H1 (cell line): ENCODE results near the gene DIPK1C. TPM values are rescaled to one million over a fixed set of nuclear protein-coding genes. Genes with fewer than 3 reads are reported as not detected.

Source experiments
- CTCF ChIA-PET: fragments of 300-600 bp; sonication (Branson Sonifier 250); formaldehyde crosslinking; loops from one replicate; lab custom pipeline; 2021; ENCODE audit not compliant: partially characterized antibody; lab: Charles Lee
- POLR2A ChIA-PET: fragments of 300-600 bp; sonication (Branson Sonifier 250); formaldehyde crosslinking; loops from one replicate; lab custom pipeline; 2021; ENCODE audit warnings: inconsistent platforms; ENCODE audit not compliant: partially characterized antibody; lab: Charles Lee
- DNase-seq, 2 experiments: peaks; one replicate each; pipeline versions ENCODE4 v3.0.0 to v3.0.0-alpha.2; 2010 to 2022; ENCODE audit warnings: low spot score in 2 of 2, low read depth in 1 of 2, mixed read lengths in 1 of 2
- FAIRE-seq: peaks from 2 replicates; lab custom pipeline; 2011; peaks lifted over from hg19 to GRCh38; lab: Jason Lieb, UNC
- H2AFZ ChIP-seq: 2 replicates; pipeline ENCODE4 v1.8.1; 2012; ENCODE audit warnings: low read length, inconsistent platforms
- H2AK5ac ChIP-seq: 2 replicates; pipeline ENCODE4 v1.6.1; 2013; ENCODE audit warnings: low read depth, low read length
- H2BK120ac ChIP-seq: replicated peaks from 2 replicates; pipeline ENCODE3; 2013; ENCODE audit warnings: low read depth, low read length, inconsistent platforms
- H2BK12ac ChIP-seq: 2 replicates; pipeline ENCODE4 v1.6.1; 2013; ENCODE audit warnings: low read depth, low read length
- H2BK15ac ChIP-seq: 2 replicates; pipeline ENCODE4 v1.6.1; 2013; ENCODE audit warnings: low read length
- H2BK20ac ChIP-seq: 2 replicates; pipeline ENCODE4 v1.6.1; 2013; ENCODE audit warnings: low read length
- H2BK5ac ChIP-seq: 2 replicates; pipeline ENCODE4 v1.6.1; 2013; ENCODE audit warnings: low read depth, low read length
- H3K14ac ChIP-seq: 2 replicates; pipeline ENCODE4 v1.6.1; 2013; ENCODE audit warnings: inconsistent platforms; ENCODE audit not compliant: insufficient read length
- H3K18ac ChIP-seq: 2 replicates; pipeline ENCODE4 v1.6.1; 2013; ENCODE audit warnings: low read length; ENCODE audit errors: extremely low read depth
- H3K23ac ChIP-seq: 2 replicates; pipeline ENCODE4 v1.6.1; 2013; ENCODE audit warnings: inconsistent platforms; ENCODE audit not compliant: insufficient read length
- H3K23me2 ChIP-seq: 2 replicates; pipeline ENCODE4 v1.6.1; 2013; ENCODE audit warnings: low read depth, low read length
- H3K27ac ChIP-seq: 2 replicates; pipeline ENCODE4 v1.6.1; 2011; ENCODE audit warnings: low read depth, low read length, inconsistent platforms
- H3K27me3 ChIP-seq, 4 experiments: replicated peaks in 1 of 4; 1 replicate in 1 of 4; 2 replicates in 3 of 4; pipeline versions ENCODE4 v1.6.1 to v1.8.1; 2011 to 2013; ENCODE audit warnings: low read length in 3 of 4, mild to moderate bottlenecking in 3 of 4, inconsistent platforms in 2 of 4, mixed read lengths in 2 of 4, moderate library complexity in 1 of 4; ENCODE audit not compliant: control insufficient read depth in 3 of 4, insufficient read depth in 3 of 4; ENCODE audit errors: extremely low read depth in 1 of 4
- H3K36me3 ChIP-seq, 4 experiments: 2 replicates each; pipeline versions ENCODE4 v1.6.1 to v1.8.1; 2011 to 2013; ENCODE audit warnings: mild to moderate bottlenecking in 4 of 4, low read length in 3 of 4, moderate library complexity in 2 of 4, control low read depth in 1 of 4, inconsistent platforms in 1 of 4; ENCODE audit not compliant: insufficient read depth in 4 of 4, control insufficient read depth in 2 of 4
- H3K4ac ChIP-seq: replicated peaks from 2 replicates; pipeline ENCODE3; 2013; ENCODE audit warnings: low read length, low read depth, mixed read lengths, inconsistent platforms; ENCODE audit not compliant: insufficient read length
- H3K4me1 ChIP-seq, 4 experiments: replicated peaks in 1 of 4; 1 replicate in 1 of 4; 2 replicates in 3 of 4; pipeline versions ENCODE4 v1.6.1 to v1.8.1; 2011 to 2013; ENCODE audit warnings: low read length in 3 of 4, inconsistent platforms in 2 of 4, mixed read lengths in 1 of 4; ENCODE audit not compliant: insufficient read depth in 4 of 4, control insufficient read depth in 3 of 4
- H3K4me2 ChIP-seq, 2 experiments: 2 replicates each; pipeline versions ENCODE4 v1.6.1 to v1.8.1; 2011 to 2013; ENCODE audit warnings: low read depth in 2 of 2, low read length in 2 of 2, control low read depth in 1 of 2, inconsistent platforms in 1 of 2, mild to moderate bottlenecking in 1 of 2; ENCODE audit not compliant: insufficient read depth in 1 of 2
- H3K4me3 ChIP-seq, 4 experiments: fragments of 200-600, 300-600 bp in 1 of 4; sonication (generic), shearing (Covaris generic), sonication (Bioruptor Twin) in 1 of 4; 2 replicates each; pipeline versions ENCODE4 v1.5.1 to v1.8.1; 2011 to 2016; ENCODE audit warnings: low read length in 4 of 4, low read depth in 3 of 4, control low read depth in 2 of 4, inconsistent platforms in 2 of 4, mild to moderate bottlenecking in 2 of 4, mixed read lengths in 1 of 4, moderate library complexity in 1 of 4; ENCODE audit not compliant: insufficient read depth in 2 of 4; ENCODE audit errors: extremely low read depth in 1 of 4
- H3K56ac ChIP-seq: replicated peaks from 2 replicates; pipeline ENCODE3; 2013; ENCODE audit warnings: low read depth, mild to moderate bottlenecking, mixed read lengths, low read length, inconsistent platforms; ENCODE audit not compliant: insufficient read length
- H3K79me1 ChIP-seq: 2 replicates; pipeline ENCODE4 v1.6.1; 2013; ENCODE audit warnings: low read depth, low read length, control low read depth
- H3K79me2 ChIP-seq, 2 experiments: 2 replicates each; pipeline versions ENCODE4 v1.6.1 to v1.8.1; 2012 to 2013; ENCODE audit warnings: low read length in 2 of 2, mild to moderate bottlenecking in 2 of 2, inconsistent platforms in 1 of 2; ENCODE audit not compliant: insufficient read depth in 2 of 2, control insufficient read depth in 1 of 2
- H3K9ac ChIP-seq, 4 experiments: replicated peaks in 1 of 4; 1 replicate in 1 of 4; 2 replicates in 3 of 4; pipeline versions ENCODE4 v1.6.1 to v1.8.1; 2011 to 2013; ENCODE audit warnings: low read depth in 3 of 4, low read length in 3 of 4, control low read depth in 2 of 4, mild to moderate bottlenecking in 2 of 4, moderate library complexity in 2 of 4, inconsistent platforms in 1 of 4; ENCODE audit errors: extremely low read depth in 1 of 4
- H3K9me3 ChIP-seq, 2 experiments: 2 replicates each; pipeline versions ENCODE4 v1.6.1 to v1.8.1; 2012 to 2013; ENCODE audit warnings: mild to moderate bottlenecking in 2 of 2, moderate library complexity in 2 of 2, control low read depth in 1 of 2, inconsistent platforms in 1 of 2, low read depth in 1 of 2, low read length in 1 of 2, mixed read lengths in 1 of 2; ENCODE audit not compliant: insufficient read depth in 2 of 2
- H4K20me1 ChIP-seq, 2 experiments: replicated peaks in 1 of 2; 2 replicates each; pipeline versions ENCODE3 to v1.8.1; 2011 to 2013; ENCODE audit warnings: inconsistent platforms in 2 of 2, low read length in 2 of 2, mild to moderate bottlenecking in 1 of 2; ENCODE audit not compliant: insufficient read depth in 2 of 2, control insufficient read depth in 1 of 2
- H4K5ac ChIP-seq: 2 replicates; pipeline ENCODE4 v1.6.1; 2013; ENCODE audit warnings: low read length, low read depth, mixed read lengths, inconsistent platforms; ENCODE audit not compliant: insufficient read length
- H4K8ac ChIP-seq: 2 replicates; pipeline ENCODE4 v1.8.0; 2013; ENCODE audit warnings: mild to moderate bottlenecking, moderate library complexity, low read length, inconsistent platforms; ENCODE audit not compliant: insufficient read depth; ENCODE audit errors: extremely low read depth
- H4K91ac ChIP-seq: replicated peaks from 2 replicates; pipeline ENCODE3; 2013; ENCODE audit warnings: low read length, mixed read lengths, inconsistent platforms; ENCODE audit not compliant: insufficient read length
- ASH2L ChIP-seq: fragments of 200-600, 300-600 bp; sonication (generic); IDR thresholded peaks from one replicate; pipeline ENCODE4 v1.7.1; 2017; ENCODE audit warnings: low read length
- BACH1 ChIP-seq: IDR thresholded peaks from 2 replicates; pipeline ENCODE4 v1.6.1; 2012; ENCODE audit warnings: low read length, improper control_type of control experiment
- CHD1 ChIP-seq: IDR thresholded peaks from 2 replicates; pipeline ENCODE4 v1.6.1; 2012; ENCODE audit warnings: low read depth, low read length, improper control_type of control experiment
- HDAC2 ChIP-seq, 2 experiments: fragments of 300-600 bp in 1 of 2; sonication (generic) in 1 of 2; IDR thresholded peaks; 2 replicates each; pipeline ENCODE4 v1.6.1; 2011 to 2012; ENCODE audit warnings: low read depth in 2 of 2, low read length in 2 of 2, mild to moderate bottlenecking in 2 of 2, moderate library complexity in 2 of 2, borderline replicate concordance in 1 of 2, inconsistent platforms in 1 of 2
- HDAC6 ChIP-seq: IDR thresholded peaks from one replicate; pipeline ENCODE4 v1.7.1; 2012; ENCODE audit warnings: low read depth, mild to moderate bottlenecking, inconsistent platforms, low read length, moderate library complexity
- KDM4A ChIP-seq: IDR thresholded peaks from one replicate; pipeline ENCODE4 v1.7.1; 2012; ENCODE audit warnings: low read depth, mild to moderate bottlenecking, moderate library complexity, low read length, inconsistent platforms; ENCODE audit not compliant: severe bottlenecking
- POLR2A ChIP-seq, 2 experiments: IDR thresholded peaks; 1 replicate in 1 of 2; 2 replicates in 1 of 2; pipeline ENCODE4 v1.6.1; 2011; ENCODE audit warnings: low read depth in 2 of 2, low read length in 2 of 2, mild to moderate bottlenecking in 2 of 2; ENCODE audit errors: control extremely low read depth in 1 of 2
- POLR2AphosphoS5 ChIP-seq: IDR thresholded peaks from 2 replicates; pipeline ENCODE4 v1.6.1; 2011; ENCODE audit warnings: low read depth, low read length
- SIRT6 ChIP-seq: IDR thresholded peaks from one replicate; pipeline ENCODE4 v1.7.1; 2012; ENCODE audit warnings: low read length, inconsistent platforms
- TAF1 ChIP-seq: IDR thresholded peaks from 2 replicates; pipeline ENCODE4 v1.6.1; 2011; ENCODE audit warnings: mild to moderate bottlenecking, low read depth, low read length
- TCF12 ChIP-seq: IDR thresholded peaks from 2 replicates; pipeline ENCODE4 v1.6.1; 2011; ENCODE audit warnings: low read depth, mild to moderate bottlenecking, low read length
- WGBS, 2 experiments: shearing (Covaris generic) in 1 of 2; methylation state at CpG; one replicate each; pipeline versions ENCODE4 v1.1.6 to v1.1.7; 2013 to 2015; ENCODE audit warnings: low lambda C conversion rate in 2 of 2, mixed read lengths in 2 of 2, inconsistent platforms in 1 of 2, low coverage in 1 of 2, missing lambda C conversion rate in 1 of 2; ENCODE audit not compliant: insufficient replicate concordance in 2 of 2, insufficient coverage in 1 of 2, insufficient read length in 1 of 2; ENCODE audit errors: extremely low coverage in 1 of 2, missing lambda C conversion rate in 1 of 2; 5-methylcytosine and 5-hydroxymethylcytosine counted together
- polyA plus RNA-seq, 7 experiments: library from polyadenylated mRNA; depleted of rRNA in 3 of 7; stranded (reverse) in 5 of 7; unstranded in 2 of 7; fragments of >200 nt in 5 of 7; fragments of 200-250 nt in 2 of 7; gene quantifications; 1 replicate in 5 of 7; 2 replicates in 1 of 7; 4 replicates in 1 of 7; pipeline versions ENCODE4 v1.2.1 to v1.2.3, GENCODE V29; 2011 to 2013; ENCODE audit warnings: missing spikeins in 2 of 7, mixed read lengths in 2 of 7
- total RNA-seq: library from RNA; stranded (reverse); fragmentation: NEBNext Ultra II Directional; extraction: Animal tissue kit (Norgen Biotek cat#: 25700); gene quantifications from 2 replicates; pipeline ENCODE4 v1.2.1, GENCODE V29; 2021

DIPK1C gene
- total and polyA plus RNA-seq, 2 of the 8 experiments (the other 6 are each of a cell fraction or from before 2014, with no cell fraction given), result 0.08 TPM; not detected in 1

- ChIA-PET CTCF (interaction anchor here (0.7 to 1.1 kb wide), 3 partner anchors 13 to 271 kb away, joined by 3 read pairs; no protein-coding TSS in a partner anchor), POLR2A (no interaction called here)
- Histone ChIP-seq H2BK120ac (no peak overlapping the region), H2AK5ac (no peak overlapping the region), H3K36me3 (no peaks in the 10 kb centered on the region), H4K5ac (no peak overlapping the region), H3K79me1 (no peaks in the 10 kb centered on the region), H4K8ac (no peak overlapping the region), H3K23me2 (no peaks in the 10 kb centered on the region), H3K18ac (no peak overlapping the region), H3K14ac (no peak overlapping the region), H2BK20ac (no peak overlapping the region), H3K23ac (no peak overlapping the region), H3K79me2 (no peaks in the 10 kb centered on the region), H3K4me3 (no peak overlapping the region), H3K4me2 (no peak overlapping the region), H3K27me3 (no peaks in the 10 kb centered on the region), H3K9ac (no peak overlapping the region), H2AFZ (no peak overlapping the region), H4K91ac (no peak overlapping the region), H3K4ac (no peak overlapping the region), H3K27ac (no peak overlapping the region), H3K4me1 (peaks cover 0 to 10% (median 5%) of the 10 kb centered on the region in 4 experiments; a peak in 6 of 7 replicates), H4K20me1 (no peaks in the 10 kb centered on the region), H3K56ac (no peak overlapping the region), H3K9me3 (no peaks in the 10 kb centered on the region), H2BK15ac (no peak overlapping the region), H2BK12ac (no peak overlapping the region), H2BK5ac (no peak overlapping the region)
- 95% methylated on average over 12 of the region's 12 CpGs; no CpG with 5 or more reads in 1 of the 2 experiments for WGBS, 2 experiments
- no peak for TF ChIP-seq POLR2AphosphoS5
- no peak for TF ChIP-seq KDM4A
- no peak for TF ChIP-seq TAF1
- TF ChIP-seq SIRT6, result no peak
- TF ChIP-seq TCF12, result no peak
- TF ChIP-seq CHD1, result no peak
- no peak for TF ChIP-seq BACH1
- no peak for TF ChIP-seq HDAC2 (IDR thresholded peaks at IDR 0.05; ENCODE audit: borderline replicate concordance in 1 of 2, low read depth in 2 of 2, low read length in 2 of 2)
- no peak for TF ChIP-seq POLR2A (IDR thresholded peaks at IDR 0.05; ENCODE audit: control extremely low read depth in 1 of 2, low read depth in 2 of 2, low read length in 2 of 2)
- no peak for TF ChIP-seq HDAC6
- no peak for TF ChIP-seq ASH2L
- DNase-seq (no peak), FAIRE-seq (no peak)
Measured at GRCh38 chr18:74416124-74416523, 41.0 kb downstream of the DIPK1C start.
